Astrocyte (in vitro differentiated cells and primary cell): ENCODE measurements around the gene SMC1A.

Experiments
- CTCF ChIP-seq: IDR thresholded peaks from 2 replicates; pipeline ENCODE4 v1.5.1; 2011; ENCODE audit warnings: low read depth, mild to moderate bottlenecking, inconsistent platforms, low read length, moderate library complexity; ENCODE audit not compliant: insufficient read depth
- EZH2 ChIP-seq: IDR thresholded peaks from 2 replicates; pipeline ENCODE4 v1.6.1; 2012; ENCODE audit warnings: mild to moderate bottlenecking, low read length, inconsistent platforms; ENCODE audit not compliant: insufficient read depth

GRCh38 chrX:53433651-53434639 is 11.5 kb upstream of the SMC1A start, which contains the start of gene HSD17B10:
- TF ChIP-seq EZH2 (no peak), CTCF (no peak)
